ENCODE data around the gene SPCS3.
"Not testable (repeated sequence)": the region's sequence is repeated elsewhere in the genome, so short reads cannot be mapped to it uniquely, and the experiment has no call there.

SPCS3 gene

DNA sequence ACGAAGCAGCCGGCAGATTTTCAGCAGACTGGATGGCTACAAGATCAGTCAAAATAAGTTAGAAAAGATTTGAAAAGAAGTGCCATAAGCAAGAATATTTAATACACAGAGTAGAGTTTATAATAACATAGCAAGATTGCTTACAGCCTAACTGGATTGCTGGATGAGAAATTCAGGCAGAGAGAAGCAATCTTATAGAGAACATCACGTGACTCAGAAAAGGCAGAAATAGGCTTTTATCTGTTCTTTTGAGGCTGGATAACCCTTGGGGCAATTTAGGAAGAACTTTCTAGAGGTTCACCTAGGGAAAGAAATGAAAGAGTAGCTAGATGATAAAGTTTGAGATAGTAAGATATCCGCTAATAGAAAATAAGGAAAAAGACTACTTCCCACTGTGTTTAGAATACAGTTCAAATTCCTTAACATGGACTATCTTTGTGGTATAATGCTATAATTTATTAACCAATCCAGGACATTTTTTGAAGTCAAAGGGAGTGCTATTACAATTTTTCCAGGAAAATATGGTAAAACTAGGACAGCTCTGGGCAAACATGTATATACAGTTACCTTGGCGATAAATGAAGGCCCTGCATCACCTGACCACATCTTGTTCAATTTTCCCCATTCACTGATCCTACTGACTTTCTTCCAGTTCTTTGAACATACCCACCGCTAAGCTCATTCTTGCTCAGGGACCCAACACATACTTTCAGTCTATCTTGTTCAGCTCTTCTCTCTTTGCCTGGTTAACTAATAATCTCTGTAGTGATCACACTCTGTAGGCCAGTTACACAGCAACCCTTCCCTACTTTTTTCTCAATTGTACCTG is 12.7 kb upstream of the SPCS3 start:
- no peak for DNase-seq

DNA sequence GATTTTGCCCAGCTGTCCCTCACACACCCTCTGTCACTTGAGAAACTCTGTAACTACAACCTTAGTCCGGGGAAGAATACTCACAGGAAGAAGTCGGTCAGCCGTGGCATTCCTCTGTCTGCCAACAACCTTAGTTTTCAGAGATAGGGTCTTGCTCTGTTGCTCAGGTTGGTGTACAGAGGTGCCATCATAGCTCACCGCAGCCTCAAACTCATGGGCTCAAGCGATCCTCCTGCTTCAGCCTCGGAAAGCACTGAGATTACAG is 12.2 kb upstream of the SPCS3 start:
- DNase-seq = no peak

DNA sequence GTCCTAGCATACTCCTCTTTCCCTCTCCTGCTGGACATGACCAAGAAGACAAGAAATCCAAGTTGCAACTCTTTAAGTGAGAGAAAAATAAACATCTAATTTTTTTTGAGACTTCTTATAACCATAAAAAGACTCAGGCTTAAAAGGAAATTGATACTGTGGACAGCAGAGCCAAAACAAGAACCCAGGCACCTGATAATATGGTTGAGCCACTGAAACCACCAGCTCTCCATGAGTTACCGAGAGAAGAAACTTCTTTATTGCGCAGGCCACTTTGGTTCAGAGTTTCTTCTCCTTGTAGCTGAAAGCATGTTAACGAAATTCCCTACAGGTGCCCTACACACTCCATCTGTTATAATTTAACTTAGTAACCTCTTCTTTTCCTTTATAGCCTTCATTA is 11.3 kb upstream of the SPCS3 start:
- DNase-seq = no peak

DNA sequence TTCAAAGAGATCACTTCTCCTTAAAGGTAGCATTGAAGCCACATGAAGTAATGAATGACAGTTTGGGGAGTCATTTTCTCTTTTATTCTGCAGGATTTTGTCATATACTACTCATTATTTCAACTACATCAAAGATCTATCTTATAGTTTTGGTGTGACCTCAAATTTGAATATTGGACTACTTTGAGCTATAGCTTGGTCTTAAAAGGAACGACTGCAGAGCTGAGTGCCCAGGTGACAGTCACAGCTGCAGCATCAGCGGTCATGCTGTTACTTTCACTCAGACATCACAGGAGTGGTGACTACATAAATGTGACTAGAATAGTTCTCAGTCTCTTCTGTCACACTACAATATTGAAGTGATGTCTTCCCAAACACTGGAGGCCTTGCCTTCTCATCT is 10.7 kb upstream of the SPCS3 start:
- no peak for DNase-seq

DNA sequence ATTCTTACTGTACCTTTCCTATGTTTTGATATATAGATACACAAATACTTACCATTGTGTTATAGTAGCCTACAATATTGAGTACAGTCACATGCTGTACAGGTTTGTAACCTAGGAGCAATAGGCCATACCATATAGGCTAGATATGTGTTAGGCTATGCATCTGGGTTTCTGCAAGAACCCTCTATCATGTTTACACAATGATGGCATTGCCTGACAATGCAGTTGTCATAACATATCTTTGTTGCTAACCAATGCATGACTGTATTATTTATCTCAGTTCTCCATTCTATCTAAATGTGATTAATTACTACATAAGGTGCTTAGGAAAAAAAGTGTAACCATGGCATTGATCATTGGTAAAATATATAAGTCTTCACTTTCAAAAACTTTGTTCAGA is 10.0 kb upstream of the SPCS3 start:
- no peak for DNase-seq

DNA sequence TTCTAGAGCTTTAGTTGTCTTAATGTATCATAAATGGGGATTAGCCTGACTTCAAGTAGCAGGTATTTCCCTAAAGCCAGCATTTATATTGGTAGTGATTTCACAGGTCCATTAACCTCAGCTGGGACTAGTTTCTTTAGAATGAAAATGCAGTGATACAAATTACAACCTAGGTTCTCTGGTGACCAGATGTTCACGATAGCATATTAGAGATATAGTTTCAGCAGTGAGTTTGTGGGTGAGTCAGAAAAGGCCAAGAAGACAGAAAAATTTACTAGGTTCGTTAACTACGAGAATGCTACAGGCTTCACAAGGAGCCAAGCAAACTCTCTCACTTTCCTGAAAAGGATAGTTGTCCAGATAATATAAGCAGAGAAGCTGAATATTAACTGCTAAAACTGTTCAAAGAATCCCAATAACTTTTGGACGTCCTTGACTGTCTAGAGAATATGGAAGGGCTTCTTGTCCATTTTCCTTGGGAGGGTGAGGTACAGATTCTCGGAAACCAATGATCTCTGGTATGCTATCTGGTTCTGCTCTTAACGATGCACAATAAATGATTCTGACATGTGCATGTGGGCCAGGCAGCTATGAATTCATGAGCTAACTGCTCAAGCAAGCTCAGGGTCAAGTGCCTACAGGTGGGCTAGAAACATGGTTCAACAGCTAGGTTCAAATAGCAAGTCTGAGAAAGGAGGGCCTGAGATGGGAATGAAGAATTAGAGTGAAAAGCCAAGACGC is 6.0 kb upstream of the SPCS3 start:
- no peak for DNase-seq

DNA sequence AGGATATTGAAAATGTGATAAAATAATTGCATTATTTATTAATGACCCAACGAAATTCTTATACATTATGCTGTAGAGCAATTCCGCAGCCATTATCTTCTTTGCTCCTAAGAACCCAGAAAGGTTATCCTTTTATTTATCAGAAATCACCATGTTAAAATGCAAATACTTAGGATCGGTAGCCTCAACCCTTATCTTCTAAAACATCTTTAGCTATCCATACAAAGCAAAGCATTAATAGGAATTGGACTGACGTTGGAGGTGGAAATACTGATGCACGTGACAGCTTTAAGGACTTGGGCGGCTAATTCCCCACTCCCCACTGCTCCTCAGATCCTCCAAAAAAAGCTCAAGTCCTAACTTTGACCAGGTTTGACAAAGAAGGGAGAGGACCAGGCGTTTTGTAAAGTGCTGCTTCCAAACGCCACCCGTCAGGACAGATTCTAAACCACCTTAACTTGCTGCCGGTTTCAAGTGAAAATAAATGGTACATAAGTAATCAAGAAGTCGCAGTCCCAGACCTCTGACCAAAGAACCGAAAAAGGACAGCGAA is 539 bp upstream of the SPCS3 start:
- no peak for DNase-seq

DNA sequence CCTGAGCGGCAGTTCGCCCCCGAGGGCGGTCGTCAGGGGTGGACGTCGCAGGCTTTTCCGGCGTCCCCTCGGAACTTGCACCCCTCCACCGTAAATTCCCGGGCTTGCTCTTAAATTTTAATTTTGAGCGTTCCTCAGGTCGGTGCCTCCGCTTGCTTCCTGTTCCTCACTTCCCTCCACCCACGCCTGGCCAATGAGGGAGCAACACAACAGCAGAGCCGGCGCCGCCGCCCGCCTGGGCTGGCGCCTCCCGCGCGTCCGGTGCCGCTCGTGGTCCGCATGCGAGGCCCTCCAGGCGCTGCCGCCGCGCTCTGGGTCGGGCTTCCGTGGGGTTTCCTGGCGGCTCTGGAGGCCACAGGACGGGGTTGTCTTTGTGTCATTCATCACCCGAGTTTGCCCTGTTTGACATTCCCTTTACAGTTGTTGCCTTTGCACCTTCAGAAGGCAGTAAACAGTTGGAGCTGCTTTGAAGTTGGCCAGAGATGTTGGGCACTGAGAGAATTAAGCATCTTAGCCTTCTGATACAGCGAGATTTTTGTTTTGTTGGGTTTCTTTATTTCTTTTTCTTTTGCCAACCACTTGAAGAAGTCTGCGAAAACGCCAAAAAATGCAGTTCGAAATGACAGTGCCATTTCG is 692 bp downstream of the SPCS3 start:
- peak; percentile 95 to 99 (median 97) for DNase-seq

DNA sequence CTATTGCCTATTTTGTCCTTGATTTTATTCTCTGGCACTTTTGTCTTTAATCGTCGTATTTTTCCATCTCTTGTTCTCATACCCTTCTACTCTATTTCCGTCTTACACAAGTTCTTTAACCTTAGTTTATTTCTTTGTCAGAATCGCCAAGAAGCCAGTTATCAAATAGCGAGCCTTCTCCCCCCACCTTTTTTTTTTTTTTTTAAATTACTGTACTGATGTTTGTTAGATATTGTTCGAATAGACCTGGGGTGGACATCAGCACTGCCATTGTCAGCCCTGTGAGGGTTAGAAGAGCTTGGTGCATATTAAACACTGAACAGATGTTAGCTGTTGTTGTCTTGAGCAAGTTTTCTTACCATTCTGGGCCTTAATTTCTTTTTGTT is 1.2 kb downstream of the SPCS3 start:
- DNase-seq = no peak

DNA sequence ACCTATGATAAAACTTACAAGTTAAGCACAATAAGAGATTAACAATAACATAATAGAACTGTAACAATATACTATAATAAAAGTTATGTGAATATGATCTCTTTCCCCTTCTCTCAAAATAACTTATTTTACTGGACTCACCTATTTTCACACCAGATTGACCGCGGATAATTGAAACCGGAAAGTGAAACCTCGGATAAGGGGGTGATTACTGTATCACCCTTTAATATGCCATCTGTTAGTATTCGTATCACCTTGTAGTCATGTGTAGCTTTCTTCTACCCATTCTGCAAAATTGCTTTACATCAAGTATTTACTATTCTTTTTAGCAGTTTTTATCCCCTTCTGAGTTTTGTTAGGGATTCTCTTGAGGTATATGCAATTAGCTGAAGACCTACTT is 1.8 kb downstream of the SPCS3 start:
- DNase-seq = no peak

DNA sequence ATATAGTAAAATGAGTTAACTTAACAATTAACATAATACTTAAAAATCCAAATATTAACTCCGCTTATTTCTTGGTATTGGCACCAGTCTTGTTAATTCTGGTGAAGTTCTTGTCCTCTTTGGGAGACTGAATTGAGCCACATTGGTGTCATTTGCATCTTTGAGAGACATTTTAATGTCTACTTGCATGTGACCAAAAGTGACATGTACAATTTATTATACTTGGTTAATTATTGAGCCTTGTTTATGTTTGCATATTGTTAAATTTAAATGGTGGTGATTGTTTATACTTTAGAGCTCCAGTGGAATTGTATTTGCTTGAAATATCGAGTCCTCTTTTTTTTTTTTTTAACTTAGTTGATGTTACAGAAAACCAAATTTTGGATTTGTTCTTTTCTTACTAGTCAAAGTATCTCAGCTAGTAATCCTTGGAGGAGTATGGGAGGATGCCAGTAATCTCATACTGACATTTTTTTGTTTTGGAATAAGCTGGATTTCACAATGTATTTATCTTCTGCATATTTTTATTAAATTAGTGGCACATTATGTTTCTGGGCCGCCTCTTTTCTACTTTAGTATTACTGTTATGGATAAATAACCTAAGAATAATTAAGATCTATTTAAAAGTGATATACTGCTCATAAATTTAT is 3.9 kb downstream of the SPCS3 start:
- no peak for DNase-seq

DNA sequence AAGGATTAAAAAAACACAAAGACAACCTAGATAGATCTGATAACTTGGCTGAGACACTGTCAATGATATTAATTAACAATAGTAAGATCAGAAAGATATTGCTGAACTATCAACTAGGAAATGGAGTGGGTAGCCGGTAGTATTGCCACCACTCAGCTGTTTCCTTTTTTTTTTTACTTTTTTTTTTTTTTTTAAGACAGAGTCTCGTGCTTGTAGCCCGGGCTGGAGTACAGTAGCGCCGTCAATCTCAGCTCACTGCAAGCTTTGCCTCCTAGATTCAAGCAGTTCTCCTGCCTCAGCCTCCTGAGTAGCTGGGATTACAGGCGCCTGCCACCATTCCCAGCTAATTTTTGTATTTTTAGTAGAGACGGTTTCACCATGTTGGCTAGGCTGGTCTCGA is 5.1 kb downstream of the SPCS3 start:
- DNase-seq = peak; percentile 16 to 57 (median 52)

DNA sequence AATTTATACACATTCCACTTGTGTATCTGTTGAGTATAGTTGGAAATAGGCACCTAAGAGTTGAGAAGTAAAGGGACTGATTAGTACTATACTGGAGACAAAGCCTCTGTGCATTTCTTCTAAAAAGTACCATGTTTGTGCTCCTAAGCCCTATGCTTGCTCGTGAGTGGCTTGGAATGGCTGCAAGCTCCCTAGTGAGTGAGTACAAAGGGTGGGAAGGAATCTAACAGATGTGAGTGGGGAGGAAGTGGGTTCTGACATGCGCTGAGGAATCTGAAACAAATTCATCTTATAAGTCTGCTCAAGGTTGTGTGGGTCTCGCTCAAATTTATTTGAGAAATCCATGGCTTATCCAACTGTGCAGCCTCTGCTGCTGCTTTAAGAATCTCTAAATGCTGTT is 13.3 kb downstream of the SPCS3 start:
- no peak for DNase-seq

DNA sequence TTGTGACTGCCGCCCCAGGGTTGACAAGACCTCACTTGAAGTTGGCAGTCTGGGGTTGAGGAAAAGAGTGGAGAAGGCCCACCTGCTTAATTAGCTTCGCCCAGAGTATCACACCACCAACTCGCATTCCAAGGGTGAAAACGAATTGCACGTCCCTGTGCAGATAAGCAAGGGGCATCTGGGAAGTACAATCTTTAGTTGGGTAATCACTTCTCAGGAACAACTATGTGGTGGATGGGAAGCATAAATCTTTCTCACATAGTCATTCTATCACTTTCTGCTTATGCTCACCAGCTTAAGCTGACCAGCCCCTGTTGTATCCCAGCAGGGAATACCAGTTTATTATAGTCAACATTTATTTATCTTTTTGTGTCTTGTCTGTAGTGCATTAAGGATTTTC is 14.3 kb downstream of the SPCS3 start:
- DNase-seq = no peak

DNA sequence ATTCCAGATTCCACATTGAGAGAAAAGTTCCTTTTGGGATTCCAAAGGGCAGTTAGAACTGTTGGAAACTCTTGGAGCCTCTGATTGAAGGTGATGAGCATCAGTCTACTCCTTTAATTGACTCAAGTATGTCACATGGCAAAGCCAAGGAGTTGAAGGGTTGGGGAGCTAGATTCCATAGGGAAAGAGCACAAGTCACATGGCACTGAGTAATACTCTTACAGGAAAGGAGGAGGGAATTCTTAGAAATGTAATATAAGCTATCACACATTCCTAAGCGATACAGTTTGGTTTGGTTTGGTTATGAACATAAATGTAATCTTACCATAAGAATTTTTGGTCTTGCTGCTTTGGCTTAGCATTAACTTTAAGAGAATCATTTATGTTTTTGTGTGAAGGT is 15.7 kb downstream of the SPCS3 start:
- DNase-seq = no peak

DNA sequence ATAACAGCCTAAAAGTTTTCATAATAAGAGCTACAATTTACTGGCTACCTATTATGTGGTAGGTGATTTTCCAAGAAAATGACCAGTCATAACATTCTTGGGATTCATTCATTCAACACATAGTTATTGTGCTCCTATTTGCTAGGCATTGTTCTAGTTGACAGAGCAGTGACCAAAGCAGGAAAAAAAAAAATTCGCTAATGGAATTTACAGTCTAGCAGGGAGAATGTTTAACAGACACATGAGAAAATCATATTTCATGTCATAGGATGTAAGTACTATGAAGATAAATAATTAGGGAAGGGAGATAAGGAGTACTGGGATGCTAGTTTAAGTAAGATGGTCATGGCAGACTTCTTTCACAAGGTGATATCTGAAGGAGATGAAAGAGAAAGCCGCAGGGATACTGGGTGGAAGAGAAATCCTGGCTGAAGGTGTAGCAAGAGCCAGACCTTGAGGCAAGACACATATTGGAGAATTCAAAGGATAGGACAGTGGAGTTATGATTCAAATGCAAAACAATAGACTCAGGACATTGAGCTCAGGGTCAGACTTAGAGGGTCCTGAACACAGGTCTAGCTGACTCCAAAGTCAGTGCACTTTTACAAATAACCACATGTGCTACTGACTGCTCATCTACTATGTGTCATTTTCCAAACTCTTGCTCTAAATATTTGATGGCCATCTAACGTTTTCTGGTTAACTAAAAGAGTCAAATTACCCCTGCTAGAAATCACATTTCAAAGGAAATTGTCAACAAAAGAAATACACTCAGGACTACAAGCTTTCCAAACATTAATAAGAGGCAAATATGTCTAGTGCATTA is 20.4 kb downstream of the SPCS3 start:
- no peak for DNase-seq

DNA sequence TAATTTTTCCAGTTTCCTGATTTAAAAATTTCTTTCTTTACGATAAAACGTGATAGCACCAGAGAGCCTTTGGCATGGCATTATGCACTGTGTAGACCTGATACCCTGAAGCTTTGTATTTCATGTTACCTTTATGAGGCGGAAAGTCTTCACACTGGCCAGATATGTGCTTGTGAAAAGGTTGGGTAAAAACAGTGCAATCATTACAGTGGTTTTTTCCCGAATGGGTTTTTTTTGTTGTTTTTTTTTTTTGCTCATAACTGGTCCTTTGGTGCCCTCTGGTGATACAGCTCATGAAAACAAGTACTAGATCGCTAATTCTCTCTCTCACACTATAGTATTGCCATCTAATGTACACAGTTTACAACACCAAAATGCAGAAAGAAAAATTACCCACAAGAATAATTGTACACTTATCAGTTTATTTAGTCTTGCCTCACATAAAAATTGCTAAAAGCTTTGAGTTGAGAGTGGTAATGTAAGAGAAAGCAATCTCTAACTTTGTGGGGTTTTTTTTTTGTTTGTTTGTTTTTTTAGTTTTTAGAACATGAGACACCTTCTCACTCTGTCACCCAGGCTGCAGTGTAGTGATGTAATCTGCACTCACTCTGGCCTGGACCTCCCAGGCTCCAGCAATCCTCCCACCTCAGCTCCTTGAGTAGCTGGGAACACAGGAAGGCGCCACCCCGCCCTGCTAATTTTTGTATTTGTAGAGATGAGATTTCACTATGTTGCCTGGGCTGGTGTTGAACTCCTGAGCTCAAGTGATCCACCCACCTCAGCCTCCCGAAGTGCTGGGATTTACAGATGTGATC is 21.3 kb downstream of the SPCS3 start:
- peak; percentile 32 to 73 (median 44) for DNase-seq

DNA sequence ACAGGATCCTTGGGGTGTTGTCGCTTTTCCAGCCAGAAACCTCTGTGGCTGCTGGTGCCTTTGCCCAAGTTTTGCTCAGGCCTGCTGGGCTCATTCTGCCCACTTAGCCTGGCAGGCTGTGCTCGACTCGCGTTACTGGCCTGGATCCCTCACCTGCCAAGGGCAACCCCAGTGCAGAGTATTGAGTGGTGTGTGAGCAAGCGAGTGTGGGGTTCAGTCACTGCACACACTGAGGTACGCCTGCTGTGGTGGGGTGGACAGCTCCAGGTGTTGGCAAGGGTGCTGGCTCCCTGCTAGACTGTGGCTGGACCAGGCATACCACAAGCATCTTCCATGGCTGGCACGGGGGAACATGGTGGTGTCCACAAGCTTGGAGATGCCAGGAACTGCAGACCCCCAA is 22.6 kb downstream of the SPCS3 start:
- DNase-seq = no peak

DNA sequence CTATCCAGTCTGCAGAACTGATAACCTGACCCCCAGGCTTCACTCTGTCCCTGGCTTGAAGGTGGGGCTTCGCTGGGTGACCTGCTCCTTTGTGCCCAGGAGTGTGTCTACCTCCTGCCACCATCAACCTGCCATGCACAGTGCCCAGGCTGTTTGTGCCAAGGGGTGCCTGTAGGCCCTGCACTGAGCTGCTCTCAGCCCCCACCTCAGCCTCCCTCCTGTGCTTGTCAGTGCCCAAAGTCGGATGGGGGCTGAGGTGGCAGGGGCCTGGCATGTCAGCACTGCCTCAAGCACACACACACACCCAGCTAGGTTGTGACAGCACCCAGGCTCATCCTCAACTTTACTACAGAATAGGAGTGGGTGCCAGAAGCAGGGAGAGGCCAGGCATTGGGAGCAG is 23.5 kb downstream of the SPCS3 start:
- no peak for DNase-seq

DNA sequence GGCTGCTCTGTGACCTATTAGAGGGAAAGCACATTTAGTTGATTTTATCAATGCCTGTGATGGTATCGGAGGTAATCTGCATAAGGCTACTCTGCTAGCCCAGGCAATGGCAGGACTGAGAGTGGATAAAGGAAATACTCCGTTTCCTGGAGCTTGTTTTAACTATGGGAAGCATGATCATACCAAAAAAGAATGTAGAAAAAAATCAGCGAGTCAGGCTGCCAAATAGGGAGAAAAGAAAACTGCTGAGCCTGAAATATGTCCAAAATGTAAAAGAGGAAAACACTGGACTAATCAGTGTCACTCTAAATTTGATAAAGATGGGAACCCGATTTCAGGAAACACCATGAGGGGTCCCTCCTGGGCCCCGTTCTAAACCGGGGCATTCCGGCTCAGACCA is 25.6 kb downstream of the SPCS3 start:
- not testable (repeated sequence) for DNase-seq

DNA sequence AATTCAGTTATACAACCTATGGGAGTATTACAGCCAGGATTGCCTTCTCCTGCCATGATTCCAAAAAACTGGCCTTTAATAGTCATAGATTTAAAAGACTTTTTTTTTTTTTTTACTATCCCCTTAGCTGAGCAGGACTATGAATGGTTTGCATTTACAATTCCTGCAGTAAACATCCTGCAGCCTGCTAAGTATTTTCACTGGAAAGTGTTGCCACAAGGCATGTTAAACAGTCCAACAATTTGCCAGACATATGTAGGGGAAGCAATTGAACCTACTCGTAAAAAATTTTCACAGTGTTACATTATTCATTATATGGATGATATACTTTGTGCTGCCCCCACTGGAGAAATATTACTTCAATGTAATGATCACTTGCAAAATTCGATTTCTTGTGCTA is 27.1 kb downstream of the SPCS3 start:
- not testable (repeated sequence) for DNase-seq
